Dendritic cell treated with granulocyte-macrophage colony-stimulating factor and Interleukin-4, amounts not matched to agents 40 ng/mL and 50 ng/mL, for 4 days (primary cell): ENCODE measurements around the gene PRM1.

Experiments
- H3K27ac Mint-ChIP-seq: one replicate; pipeline ENCODE4 v1.8.0; 2022; ENCODE audit warnings: mild to moderate bottlenecking, mixed read lengths
- H3K27me3 Mint-ChIP-seq: one replicate; pipeline ENCODE4 v1.8.0; 2022; ENCODE audit warnings: mild to moderate bottlenecking, mixed read lengths
- H3K36me3 Mint-ChIP-seq: one replicate; pipeline ENCODE4 v1.8.0; 2022; ENCODE audit warnings: low read depth, mixed read lengths
- H3K4me1 Mint-ChIP-seq: one replicate; pipeline ENCODE4 v1.8.0; 2022; ENCODE audit warnings: low read depth, mixed read lengths
- H3K4me3 Mint-ChIP-seq: one replicate; pipeline ENCODE4 v1.8.0; 2022; ENCODE audit warnings: mild to moderate bottlenecking, moderate library complexity, mixed read lengths
- H3K9me3 Mint-ChIP-seq: one replicate; pipeline ENCODE4 v1.8.0; 2022; ENCODE audit warnings: mixed read lengths
- intact Hi-C: fragments of 100-400 bp; cut with micrococcal nuclease; formaldehyde crosslinking; loops from one replicate; pipeline ENCODE4 v1.15.0; 2022

Gene PRM1

DNA sequence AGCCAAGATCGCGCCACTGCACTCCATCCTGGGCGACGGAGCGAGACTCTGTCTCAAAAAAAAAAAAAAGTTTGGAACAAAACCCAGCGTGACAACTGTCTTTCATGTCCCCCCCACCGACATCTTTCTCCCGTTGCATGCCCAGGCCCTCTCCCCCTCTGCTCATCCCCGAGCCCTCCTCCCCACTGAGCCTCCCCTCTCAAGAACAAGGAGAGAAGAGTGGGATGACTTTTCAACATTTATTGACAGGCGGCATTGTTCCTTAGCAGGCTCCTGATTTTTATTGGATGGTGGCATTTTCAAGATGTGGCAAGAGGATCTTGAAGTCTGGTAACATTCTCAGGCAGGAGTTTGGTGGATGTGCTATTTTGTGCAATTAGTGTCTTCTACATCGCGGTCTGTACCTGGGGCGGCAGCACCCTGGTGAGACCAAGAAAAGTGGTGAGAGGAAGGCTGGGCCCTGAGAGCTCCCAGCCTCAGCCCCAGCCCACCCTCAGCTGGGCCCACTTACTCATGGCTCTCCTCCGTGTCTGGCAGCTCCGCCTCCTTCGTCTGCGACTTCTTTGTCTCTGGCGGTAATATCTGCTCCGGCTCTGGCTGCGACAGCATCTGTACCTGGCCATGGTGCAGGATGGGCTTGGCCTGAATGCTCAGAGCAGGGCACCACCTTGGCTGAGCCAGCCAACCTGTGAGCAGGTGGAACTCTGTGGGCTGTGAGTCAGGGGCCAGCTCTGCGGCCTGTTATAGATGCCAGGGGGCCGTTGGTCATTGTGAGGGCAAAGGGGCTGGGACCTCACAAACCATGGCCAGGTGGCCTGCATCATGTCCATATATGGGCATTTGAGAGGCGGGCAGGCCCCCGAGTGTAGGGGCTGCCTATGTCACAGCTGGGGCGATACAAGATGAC, at the start of gene PRM1:
Gene PRM1, minus strand, starts transcription at position 715 of the 907 bp plus-strand sequence. Its CDS starts 92 bp downstream, at position 623.
- peaks cover 45% of the 10 kb centered on the region for H3K27me3 Mint-ChIP-seq
- no peaks in the 10 kb centered on the region for H3K9me3 Mint-ChIP-seq
- intact Hi-C loops: no loop called here
- peaks cover 36% of the 10 kb centered on the region for H3K4me1 Mint-ChIP-seq
- H3K36me3 Mint-ChIP-seq: no peaks in the 10 kb centered on the region
- H3K27ac Mint-ChIP-seq: peak within 1 kb of the TSS; percentile 85
- H3K4me3 Mint-ChIP-seq: no peak within 1 kb of the TSS

- Mint-ChIP-seq H3K27ac (peak overlapping the region; percentile 51), H3K27me3 (peaks cover 36% of the 10 kb centered on the region), H3K36me3 (no peaks in the 10 kb centered on the region), H3K4me3 (no peak overlapping the region), H3K9me3 (no peaks in the 10 kb centered on the region), H3K4me1 (peaks cover 58% of the 10 kb centered on the region)
- intact Hi-C loops: no loop called here
These were observed 49.6 kb upstream of the PRM1 start for GRCh38 chr16:11330526-11331237.

GRCh38 chr16:11329891-11330290, 48.8 kb upstream of the PRM1 start:
- Mint-ChIP-seq H3K27ac (peak overlapping the region; percentile 94), H3K27me3 (peaks cover 36% of the 10 kb centered on the region), H3K9me3 (no peaks in the 10 kb centered on the region), H3K4me1 (peaks cover 65% of the 10 kb centered on the region), H3K36me3 (no peaks in the 10 kb centered on the region), H3K4me3 (no peak overlapping the region)
- intact Hi-C loops: no loop called here

DNA sequence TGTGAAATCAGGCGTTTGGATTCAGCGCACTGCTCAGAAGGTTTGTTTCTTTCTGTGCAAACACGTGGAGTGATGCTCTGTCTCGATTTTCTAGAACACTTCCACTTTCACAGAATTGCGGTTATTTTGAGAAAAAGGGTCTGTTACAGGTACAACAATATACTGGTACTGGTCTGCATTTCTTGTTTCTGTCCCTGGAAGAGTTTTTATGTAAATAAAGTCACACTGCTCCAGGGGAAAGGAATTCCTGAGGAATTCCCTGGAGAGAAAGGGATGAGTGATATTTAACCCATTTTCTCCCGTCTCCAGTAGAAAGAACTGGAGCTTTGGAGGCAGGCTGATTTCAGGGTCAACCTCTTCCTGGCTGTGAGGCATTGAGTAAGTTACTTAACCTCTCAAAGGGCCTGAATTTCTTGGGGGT, 48.0 kb upstream of the PRM1 start:
- intact Hi-C loops: no loop called here
- Mint-ChIP-seq H3K4me3 (peak overlapping the region; percentile 65), H3K4me1 (peaks cover 65% of the 10 kb centered on the region), H3K27me3 (peaks cover 30% of the 10 kb centered on the region), H3K9me3 (no peaks in the 10 kb centered on the region), H3K36me3 (no peaks in the 10 kb centered on the region), H3K27ac (peak overlapping the region; percentile 94)

- peak overlapping the region; percentile 65 for H3K4me3 Mint-ChIP-seq
- H3K36me3 Mint-ChIP-seq: no peaks in the 10 kb centered on the region
- intact Hi-C loops: no loop called here
- H3K27me3 Mint-ChIP-seq: peaks cover 26% of the 10 kb centered on the region
- peaks cover 65% of the 10 kb centered on the region for H3K4me1 Mint-ChIP-seq
- H3K27ac Mint-ChIP-seq: peak overlapping the region; percentile 94
- H3K9me3 Mint-ChIP-seq: no peaks in the 10 kb centered on the region
These were observed 47.3 kb upstream of the PRM1 start for GRCh38 chr16:11328172-11329070.

DNA sequence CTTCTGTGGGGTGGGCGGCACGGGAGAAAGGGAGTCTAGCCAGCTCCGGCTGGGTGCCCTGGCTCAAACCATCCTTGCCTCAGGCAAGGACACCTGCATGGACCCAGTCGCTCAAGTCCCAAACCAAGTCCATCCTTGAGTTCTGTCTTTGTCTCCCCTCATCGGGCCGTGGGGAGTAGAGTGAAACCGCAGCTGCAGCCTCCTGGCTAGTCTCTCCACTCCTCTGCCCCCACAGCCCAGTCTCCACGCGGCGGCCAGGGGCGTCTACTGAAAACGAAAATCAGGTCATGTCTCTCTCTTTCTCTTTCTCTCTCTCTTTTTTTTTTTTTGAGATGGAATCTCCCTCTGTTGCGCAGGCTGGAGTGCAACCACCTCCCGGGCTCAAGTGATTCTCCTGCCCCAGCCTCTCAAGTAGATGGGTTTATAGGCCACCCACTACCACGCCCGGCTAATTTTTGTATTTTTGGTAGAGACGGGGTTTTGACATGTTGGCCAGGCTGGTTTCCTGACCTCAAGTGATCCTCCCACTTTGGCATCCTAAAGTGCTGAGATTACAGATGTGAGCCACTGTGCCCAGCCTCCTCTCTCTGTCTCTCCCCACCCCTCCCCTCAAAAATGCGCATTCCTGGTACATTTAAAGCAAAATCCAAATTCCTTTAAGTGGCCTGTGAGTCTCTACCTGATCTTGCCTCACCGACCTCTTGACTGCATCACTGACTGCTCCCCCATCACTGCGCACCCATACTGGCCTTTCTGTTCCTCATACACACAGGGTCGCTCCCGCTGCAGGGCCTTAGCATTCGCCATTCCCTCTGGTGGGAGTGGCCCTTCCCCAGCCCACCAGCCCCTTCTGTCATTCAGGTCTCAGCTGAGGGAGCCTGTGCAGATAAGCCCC, 46.4 kb upstream of the PRM1 start:
- H3K36me3 Mint-ChIP-seq: no peaks in the 10 kb centered on the region
- H3K27ac Mint-ChIP-seq: peak overlapping the region; percentile 94
- intact Hi-C loops: loop anchor here (2.0 kb wide), 2 partner anchors 17 to 27 kb away; no protein-coding TSS in a partner anchor
- peak overlapping the region; percentile 50 for H3K4me3 Mint-ChIP-seq
- peaks cover 25% of the 10 kb centered on the region for H3K27me3 Mint-ChIP-seq
- peaks cover 65% of the 10 kb centered on the region for H3K4me1 Mint-ChIP-seq
- H3K9me3 Mint-ChIP-seq: no peaks in the 10 kb centered on the region

GRCh38 chr16:11326737-11327276, 45.7 kb upstream of the PRM1 start:
- Mint-ChIP-seq H3K27ac (peak overlapping the region; percentile 94), H3K4me1 (peaks cover 65% of the 10 kb centered on the region), H3K4me3 (peak overlapping the region; percentile 17), H3K27me3 (peaks cover 22% of the 10 kb centered on the region), H3K9me3 (no peaks in the 10 kb centered on the region), H3K36me3 (no peaks in the 10 kb centered on the region)
- intact Hi-C loops: loop anchor here (2.0 kb wide), 2 partner anchors 16 to 28 kb away; no protein-coding TSS in a partner anchor

- Mint-ChIP-seq H3K27ac (peak overlapping the region; percentile 94), H3K27me3 (peaks cover 18% of the 10 kb centered on the region), H3K9me3 (no peaks in the 10 kb centered on the region), H3K4me1 (peaks cover 65% of the 10 kb centered on the region), H3K4me3 (no peak overlapping the region), H3K36me3 (no peaks in the 10 kb centered on the region)
- intact Hi-C loops: loop anchor here (2.0 kb wide), 2 partner anchors 15 to 29 kb away; no protein-coding TSS in a partner anchor
These were observed 45.1 kb upstream of the PRM1 start for GRCh38 chr16:11326084-11326736.

GRCh38 chr16:11325404-11326083, 44.4 kb upstream of the PRM1 start:
- Mint-ChIP-seq H3K27ac (peak overlapping the region; percentile 94), H3K4me3 (peak overlapping the region; percentile 2), H3K27me3 (peaks cover 15% of the 10 kb centered on the region), H3K36me3 (no peaks in the 10 kb centered on the region), H3K9me3 (no peaks in the 10 kb centered on the region), H3K4me1 (peaks cover 60% of the 10 kb centered on the region)
- intact Hi-C loops: loop anchor here (2.0 kb wide), 2 partner anchors 15 to 29 kb away; no protein-coding TSS in a partner anchor

DNA sequence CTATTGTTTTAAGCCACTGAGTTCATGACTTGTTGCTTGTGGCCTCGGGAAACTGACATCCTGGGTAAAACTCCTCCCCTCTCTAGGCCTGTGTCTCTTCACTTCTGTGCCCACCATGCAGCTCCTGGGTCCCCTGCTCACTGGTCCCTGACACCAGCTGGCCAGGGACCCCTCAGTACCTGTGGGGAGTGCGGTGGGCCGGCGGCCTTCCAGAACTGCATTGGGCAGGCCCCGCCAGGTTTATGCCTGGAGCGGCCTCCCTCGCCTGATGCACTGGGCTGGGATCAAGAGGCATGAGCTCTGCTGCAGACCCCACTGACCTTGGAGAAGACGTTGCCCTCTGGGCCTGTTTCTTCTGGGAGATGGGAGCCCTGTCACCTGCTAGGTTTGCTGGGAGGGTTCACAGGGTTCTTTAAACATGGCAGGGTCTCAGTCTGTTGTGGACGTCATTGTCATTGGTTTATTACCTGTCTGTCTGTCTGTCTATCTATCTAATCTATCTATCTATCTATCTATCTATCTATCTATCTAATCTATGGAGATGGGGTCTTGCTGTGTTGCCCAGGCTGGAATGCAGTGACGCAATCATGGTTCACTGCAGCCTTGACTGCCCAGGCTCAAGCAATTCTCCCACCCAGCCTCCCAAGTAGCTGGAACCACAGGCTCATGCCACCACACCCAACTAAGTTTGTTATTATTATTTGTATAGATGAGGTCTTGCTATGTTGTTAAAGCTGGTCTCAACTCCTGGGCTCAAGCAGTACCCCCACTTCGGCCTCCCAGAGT, 42.6 kb upstream of the PRM1 start:
- intact Hi-C loops: no loop called here
- Mint-ChIP-seq H3K9me3 (no peaks in the 10 kb centered on the region), H3K4me3 (no peak overlapping the region), H3K36me3 (no peaks in the 10 kb centered on the region), H3K4me1 (peaks cover 44% of the 10 kb centered on the region), H3K27me3 (peaks cover 14% of the 10 kb centered on the region), H3K27ac (no peak overlapping the region)

DNA sequence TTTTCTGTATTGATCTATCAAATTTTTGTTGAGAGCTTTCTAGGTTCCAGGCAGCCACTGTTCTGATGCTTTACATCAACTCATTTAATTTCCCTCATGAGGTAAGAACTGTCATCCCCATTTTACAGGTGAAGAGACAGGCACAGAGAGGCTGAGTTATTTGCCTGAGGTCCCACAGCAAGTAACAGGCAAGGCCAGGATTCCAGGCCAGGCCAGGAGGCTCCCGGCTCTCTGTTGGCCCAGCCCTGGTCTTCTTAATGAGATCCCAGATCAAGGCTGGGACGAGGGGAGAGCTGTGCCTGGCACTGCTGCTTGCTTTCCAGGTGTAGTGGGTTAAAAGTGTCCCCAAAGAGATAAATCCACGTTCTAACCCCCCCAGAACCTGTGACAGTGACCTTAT, 41.7 kb upstream of the PRM1 start:
- H3K27me3 Mint-ChIP-seq: peaks cover 19% of the 10 kb centered on the region
- intact Hi-C loops: no loop called here
- H3K4me1 Mint-ChIP-seq: peaks cover 38% of the 10 kb centered on the region
- no peaks in the 10 kb centered on the region for H3K36me3 Mint-ChIP-seq
- no peak overlapping the region for H3K27ac Mint-ChIP-seq
- H3K9me3 Mint-ChIP-seq: no peaks in the 10 kb centered on the region
- no peak overlapping the region for H3K4me3 Mint-ChIP-seq
